NCI-H1930 (cell line): Measurements from ENCODE around the gene GPR137.
"Not testable (repeated sequence)": the region's sequence is repeated elsewhere in the genome, so short reads cannot be mapped to it uniquely, and the experiment has no call there.

Source experiments
- DNase-seq, 2 experiments: peaks; one replicate each; lab custom pipeline; 2025; lab: John Stamatoyannopoulos, UW

Gene GPR137

GRCh38 chr11:64321026-64321425, 35.4 kb downstream of the GPR137 start:
- DNase-seq: no peak

- DNase-seq: no peak
Observed at GRCh38 chr11:64321533-64321932, 35.9 kb downstream of the GPR137 start.

GRCh38 chr11:64322925-64323260, 37.2 kb downstream of the GPR137 start:
- DNase-seq: no peak

- DNase-seq: no peak
Observed at GRCh38 chr11:64323373-64323772, 37.7 kb downstream of the GPR137 start.

- DNase-seq: not testable (repeated sequence)
Observed at GRCh38 chr11:64323984-64324383, 38.3 kb downstream of the GPR137 start.

- DNase-seq: no peak
Observed at GRCh38 chr11:64324692-64325469, 39.2 kb downstream of the GPR137 start.

- no peak for DNase-seq
Observed at GRCh38 chr11:64327375-64327774, 41.7 kb downstream of the GPR137 start.

DNA sequence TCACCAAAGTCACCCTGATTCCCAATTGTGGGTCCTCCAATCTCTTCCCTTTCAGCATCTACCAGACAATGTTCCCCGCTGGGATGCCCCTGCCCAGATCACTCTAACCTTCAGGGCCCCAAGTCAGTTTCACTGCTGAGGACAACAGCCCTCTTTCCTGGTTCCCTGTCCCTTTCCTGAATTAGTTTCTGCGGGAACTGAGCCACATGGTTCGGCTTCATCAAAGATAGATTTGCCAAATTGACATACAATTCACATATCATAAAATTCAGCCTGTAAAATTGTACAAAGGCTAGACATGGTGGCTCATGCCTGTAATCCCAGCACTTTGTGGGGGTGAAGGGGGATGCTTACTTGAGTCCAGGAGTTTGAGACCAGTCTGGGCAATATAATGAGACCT, 42.3 kb downstream of the GPR137 start:
- no peak for DNase-seq

DNA sequence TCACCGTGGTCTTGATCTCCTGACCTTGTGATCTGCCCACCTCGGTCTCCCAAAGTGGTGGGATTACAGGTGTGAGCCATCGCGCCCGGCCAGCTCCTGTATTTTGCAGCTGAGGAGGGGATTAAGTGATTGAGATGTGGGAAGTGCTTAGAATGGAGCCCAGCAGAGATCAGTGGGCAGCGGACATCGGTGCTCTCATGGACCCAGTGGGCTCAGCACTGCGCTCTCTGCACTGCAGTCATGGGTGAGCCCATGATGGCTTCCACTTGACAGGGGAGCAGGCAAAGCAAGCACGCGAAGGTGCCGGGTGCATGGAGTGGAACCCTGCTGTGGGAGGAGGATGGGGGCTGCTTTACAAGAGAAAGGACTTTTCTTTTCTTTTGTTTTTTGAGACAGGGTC, 45.2 kb downstream of the GPR137 start:
- no peak for DNase-seq

GRCh38 chr11:64331569-64332371, 46.1 kb downstream of the GPR137 start:
- DNase-seq: no peak

DNA sequence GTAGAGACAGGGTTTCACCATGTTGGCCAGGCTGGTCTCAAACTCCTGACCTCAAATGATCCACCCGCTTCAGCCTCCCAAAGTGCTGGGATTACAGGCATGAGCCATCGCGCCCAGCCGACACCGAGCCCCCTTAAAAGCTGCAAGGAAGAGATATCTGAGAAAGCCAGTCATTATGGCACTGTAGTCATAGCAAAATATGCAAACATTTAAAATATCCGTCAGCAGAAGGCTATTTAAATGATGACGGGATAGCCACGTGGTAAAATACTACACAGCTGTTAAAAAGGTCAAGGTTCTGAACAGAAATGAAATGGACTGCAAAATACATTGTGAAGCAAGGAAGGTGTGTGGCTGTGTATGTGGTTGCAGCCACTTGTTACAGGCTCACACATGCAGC, 47.9 kb downstream of the GPR137 start:
- no peak for DNase-seq

- peak in 1 of 2 experiments; percentile 35 for DNase-seq
Observed at GRCh38 chr11:64334764-64335735, 49.4 kb downstream of the GPR137 start.

- DNase-seq: no peak
Observed at GRCh38 chr11:64337538-64338249, 52.0 kb downstream of the GPR137 start.

DNA sequence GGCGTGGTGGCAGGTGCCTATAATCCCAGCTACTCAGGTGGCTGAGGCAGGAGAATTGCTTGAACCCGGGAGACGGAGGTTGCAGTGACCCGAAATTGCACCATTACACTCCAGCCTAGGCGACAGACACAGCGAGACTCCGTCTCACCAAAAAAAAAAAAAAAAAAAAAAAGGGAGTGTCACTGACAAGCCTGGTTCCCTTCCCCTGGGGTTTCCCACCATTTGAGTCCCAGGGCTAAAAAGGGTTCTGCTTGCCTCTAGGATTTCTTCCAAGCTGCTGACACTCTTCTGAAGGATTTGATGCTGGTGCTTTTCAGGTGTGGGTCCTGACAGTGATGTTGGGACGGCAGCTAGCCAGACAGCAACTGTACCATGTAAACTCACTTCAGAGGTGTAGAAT, 53.1 kb downstream of the GPR137 start:
- DNase-seq: no peak
